CD14-positive monocyte (primary cell): ENCODE measurements around the gene PPP1R17. TPM values are rescaled to one million over a fixed set of nuclear protein-coding genes. Genes with fewer than 3 reads are reported as not detected.

Experiments used
- DNase-seq, 3 donors: peaks; one replicate each; pipeline ENCODE4 v3.0.0-alpha.2; 2011 to 2022
- H2AFZ ChIP-seq: 2 replicates; pipeline ENCODE4 v1.6.0; 2012; ENCODE audit warnings: mild to moderate bottlenecking, low read depth, low read length, inconsistent platforms; ENCODE audit not compliant: insufficient read depth, poor library complexity, severe bottlenecking
- H3K27ac ChIP-seq, 2 donors: 1 replicate in 1 of 2; 2 replicates in 1 of 2; pipeline ENCODE4 v1.5.1; 2012 to 2013; ENCODE audit warnings: low read length in 2 of 2, control low read depth in 1 of 2, inconsistent platforms in 1 of 2, low read depth in 1 of 2, mild to moderate bottlenecking in 1 of 2
- H3K27me3 ChIP-seq, 2 donors: one replicate each; pipeline versions ENCODE4 v1.6.0 to v1.6.1; 2011 to 2013; ENCODE audit warnings: low read length in 2 of 2; ENCODE audit not compliant: control insufficient read depth in 2 of 2, insufficient read depth in 2 of 2
- H3K36me3 ChIP-seq, 2 donors: replicated peaks in 1 of 2; 1 replicate in 1 of 2; 2 replicates in 1 of 2; pipeline versions ENCODE4 v1.5.1 to v1.6.1; 2012 to 2013; ENCODE audit warnings: low read length in 2 of 2, control low read depth in 1 of 2, inconsistent platforms in 1 of 2, mild to moderate bottlenecking in 1 of 2; ENCODE audit not compliant: insufficient read depth in 2 of 2, control insufficient read depth in 1 of 2
- H3K4me1 ChIP-seq, 2 donors: 1 replicate in 1 of 2; 2 replicates in 1 of 2; pipeline versions ENCODE4 v1.5.1 to v1.6.1; 2012 to 2013; ENCODE audit warnings: low read length in 2 of 2, control low read depth in 1 of 2, inconsistent platforms in 1 of 2, mild to moderate bottlenecking in 1 of 2, moderate library complexity in 1 of 2; ENCODE audit not compliant: insufficient read depth in 2 of 2, control insufficient read depth in 1 of 2
- H3K4me2 ChIP-seq: replicated peaks from 2 replicates; pipeline ENCODE3; 2012; ENCODE audit warnings: low read length, moderate library complexity, mild to moderate bottlenecking; ENCODE audit not compliant: poor library complexity, severe bottlenecking; ENCODE audit errors: extremely low read depth
- H3K4me3 ChIP-seq, 3 experiments: fragments of 200-600 bp in 1 of 3; sonication (generic) in 1 of 3; replicated peaks in 1 of 3; 1 replicate in 2 of 3; 2 replicates in 1 of 3; pipeline ENCODE4 v1.5.1; 2011 to 2013; ENCODE audit warnings: low read length in 3 of 3, mild to moderate bottlenecking in 3 of 3, control low read depth in 2 of 3, low read depth in 2 of 3, inconsistent platforms in 1 of 3, moderate library complexity in 1 of 3
- H3K79me2 ChIP-seq: 2 replicates; pipeline ENCODE4 v1.6.0; 2012; ENCODE audit warnings: mild to moderate bottlenecking, control low read depth, inconsistent platforms, low read length, moderate library complexity; ENCODE audit not compliant: insufficient read depth
- H3K9ac ChIP-seq: 2 replicates; pipeline ENCODE4 v1.6.0; 2017; ENCODE audit warnings: low read length, mild to moderate bottlenecking; ENCODE audit not compliant: insufficient read depth, poor library complexity, severe bottlenecking
- H3K9me3 ChIP-seq, 2 donors: replicated peaks in 1 of 2; 1 replicate in 1 of 2; 2 replicates in 1 of 2; pipeline versions ENCODE4 v1.5.1 to v1.6.1; 2012 to 2013; ENCODE audit warnings: low read length in 2 of 2, control low read depth in 1 of 2; ENCODE audit not compliant: control insufficient read depth in 1 of 2, insufficient read depth in 1 of 2
- H4K20me1 ChIP-seq: 2 replicates; pipeline ENCODE4 v1.6.0; 2012; ENCODE audit warnings: mild to moderate bottlenecking, low read length, control low read depth, moderate library complexity; ENCODE audit not compliant: insufficient read depth
- H3K27ac Mint-ChIP-seq, 7 donors: one replicate each; pipeline ENCODE4 v1.8.0; 2020; ENCODE audit warnings: mild to moderate bottlenecking in 7 of 7, mixed read lengths in 7 of 7, moderate library complexity in 6 of 7, inconsistent platforms in 2 of 7
- H3K27me3 Mint-ChIP-seq, 3 donors: one replicate each; pipeline ENCODE4 v1.8.0; 2021 to 2022; ENCODE audit warnings: low read depth in 3 of 3, mild to moderate bottlenecking in 3 of 3, mixed read lengths in 3 of 3, moderate library complexity in 3 of 3, inconsistent platforms in 1 of 3
- H3K36me3 Mint-ChIP-seq, 2 donors: one replicate each; pipeline ENCODE4 v1.8.0; 2020; ENCODE audit warnings: mixed read lengths in 2 of 2, inconsistent platforms in 1 of 2, mild to moderate bottlenecking in 1 of 2
- H3K4me1 Mint-ChIP-seq: one replicate; pipeline ENCODE4 v1.8.0; 2020; ENCODE audit warnings: mild to moderate bottlenecking, mixed read lengths
- H3K4me3 Mint-ChIP-seq, 2 donors: one replicate each; pipeline ENCODE4 v1.8.0; 2020; ENCODE audit warnings: mild to moderate bottlenecking in 2 of 2, mixed read lengths in 2 of 2, moderate library complexity in 1 of 2
- H3K9me3 Mint-ChIP-seq, 7 donors: one replicate each; pipeline ENCODE4 v1.8.0; 2020 to 2022; ENCODE audit warnings: mixed read lengths in 7 of 7, mild to moderate bottlenecking in 6 of 7, moderate library complexity in 6 of 7, inconsistent platforms in 2 of 7
- WGBS: methylation state at CpG from one replicate; pipeline ENCODE4 v1.1.5; 2013; ENCODE audit warnings: missing lambda C conversion rate; ENCODE audit not compliant: insufficient coverage; 5-methylcytosine and 5-hydroxymethylcytosine counted together
- intact Hi-C, 2 donors: fragments of 100-400 bp; cut with micrococcal nuclease; formaldehyde crosslinking; loops; one replicate each; pipeline versions ENCODE4 v1.15.0 to v1.15.1; 2023
- polyA minus RNA-seq: library from RNA; depleted of rRNA, polyadenylated mRNA; stranded (reverse); fragments of >200 nt; gene quantifications from 2 replicates; pipeline ENCODE4 v1.2.3, GENCODE V29; 2012
- polyA plus RNA-seq, 3 donors: library from polyadenylated mRNA; depleted of rRNA in 1 of 3; unstranded in 2 of 3; stranded (reverse) in 1 of 3; fragments of 300-500 nt in 2 of 3; fragments of >200 nt in 1 of 3; fragmentation: Illumina TruSeq in 2 of 3; gene quantifications; 1 replicate in 2 of 3; 2 replicates in 1 of 3; pipeline ENCODE4 v1.2.3, GENCODE V29; 2012 to 2021
- total RNA-seq, 12 experiments: library from RNA in 1 of 12; stranded (reverse) in 1 of 12; fragments of 120-200 nt in 1 of 12; gene quantifications; one replicate each; pipeline ENCODE4 v1.2.4 and lab custom pipeline; 2013 to 2026; ENCODE audit warnings: mixed read lengths in 6 of 12, inconsistent platforms in 1 of 12
- TF ChIP-seq, protein P1 (sequence below): fragments of 200-600 bp; IDR thresholded peaks from one replicate; pipeline ENCODE4 v1.8.0; 2022; ENCODE audit warnings: antibody characterized with exemption, mild to moderate bottlenecking

The PPP1R17 gene
- 1.3 TPM for total RNA-seq (2013)
- polyA plus RNA-seq, result 1 to 10 TPM in 1 of 3 donors, under 1 TPM in 2; 0.20 to 2.0 (median 0.85) TPM
- 0.16 and 0.55 TPM in 2 replicates for polyA minus RNA-seq
- total RNA-seq (lab: John Stamatoyannopoulos, UW), result 0.60 to 6.1 (median 2.2) reads per million in 11 experiments

DNA sequence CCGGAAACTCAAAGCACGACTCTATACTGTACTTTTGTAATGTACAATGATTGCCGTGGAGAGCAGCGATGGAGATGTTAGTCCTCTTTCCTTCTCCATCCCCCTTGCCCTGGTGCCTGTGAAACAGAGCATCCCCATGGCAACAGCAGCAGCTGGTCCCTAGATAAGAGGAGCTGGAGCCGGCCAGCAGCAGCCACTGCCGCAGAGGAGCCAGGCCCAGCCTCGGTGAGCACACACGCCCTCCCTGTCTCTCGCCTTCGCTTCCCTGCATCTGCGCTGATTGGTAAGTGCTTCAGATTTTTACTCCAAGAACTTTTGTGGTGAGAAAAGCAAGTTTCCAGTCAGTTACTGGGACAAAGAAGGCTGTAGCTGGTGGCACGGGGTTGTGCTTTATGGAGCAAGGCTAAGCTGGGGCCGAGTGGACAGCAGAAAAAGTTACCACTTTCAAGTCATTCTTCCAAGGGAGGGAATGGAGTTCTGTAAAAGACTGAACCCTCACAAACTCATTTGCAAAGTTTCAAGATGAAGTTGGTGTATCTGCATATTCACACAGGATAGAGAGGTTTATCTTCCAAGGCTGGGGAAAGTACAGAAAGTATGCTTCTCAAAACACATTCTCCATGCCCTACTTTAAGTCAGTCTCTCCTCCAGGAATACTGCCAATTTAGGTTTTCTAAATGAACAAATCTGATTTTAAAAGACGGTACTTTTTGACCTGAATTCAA, at the start of gene PPP1R17:
Gene PPP1R17, plus strand, starts transcription at position 192 of the 725 bp plus-strand sequence. CDS start 5,227 bp downstream, outside the sequence.
- intact Hi-C loops, result no loop called here
- Mint-ChIP-seq H3K27me3 (peaks cover 0 to 10% (median 3%) of the 10 kb centered on the region in 3 donors), H3K9me3 (no peaks in the 10 kb centered on the region), H3K36me3 (peaks cover 0 to 3% of the 10 kb centered on the region in 2 donors), H3K4me3 (peak within 1 kb of the TSS; percentile 20 to 65), H3K27ac (peak within 1 kb of the TSS; percentile 52 to 94 (median 89)), H3K4me1 (peaks cover 45% of the 10 kb centered on the region)
- Histone ChIP-seq H3K27me3 (no peaks in the 10 kb centered on the region), H3K36me3 (no peaks in the 10 kb centered on the region), H3K27ac (peak within 1 kb of the TSS in 1 of 2 donors; percentile 40), H2AFZ (no peak within 1 kb of the TSS), H3K9me3 (no peaks in the 10 kb centered on the region), H3K4me2 (peak within 1 kb of the TSS; percentile 37), H3K4me1 (peaks cover 30 to 33% of the 10 kb centered on the region in 2 donors), H3K79me2 (no peaks in the 10 kb centered on the region), H3K4me3 (peak within 1 kb of the TSS in 2 of 3 experiments; percentile 13 to 31), H3K9ac (no peak within 1 kb of the TSS), H4K20me1 (no peaks in the 10 kb centered on the region)
- TF ChIP-seq, protein P1, sequence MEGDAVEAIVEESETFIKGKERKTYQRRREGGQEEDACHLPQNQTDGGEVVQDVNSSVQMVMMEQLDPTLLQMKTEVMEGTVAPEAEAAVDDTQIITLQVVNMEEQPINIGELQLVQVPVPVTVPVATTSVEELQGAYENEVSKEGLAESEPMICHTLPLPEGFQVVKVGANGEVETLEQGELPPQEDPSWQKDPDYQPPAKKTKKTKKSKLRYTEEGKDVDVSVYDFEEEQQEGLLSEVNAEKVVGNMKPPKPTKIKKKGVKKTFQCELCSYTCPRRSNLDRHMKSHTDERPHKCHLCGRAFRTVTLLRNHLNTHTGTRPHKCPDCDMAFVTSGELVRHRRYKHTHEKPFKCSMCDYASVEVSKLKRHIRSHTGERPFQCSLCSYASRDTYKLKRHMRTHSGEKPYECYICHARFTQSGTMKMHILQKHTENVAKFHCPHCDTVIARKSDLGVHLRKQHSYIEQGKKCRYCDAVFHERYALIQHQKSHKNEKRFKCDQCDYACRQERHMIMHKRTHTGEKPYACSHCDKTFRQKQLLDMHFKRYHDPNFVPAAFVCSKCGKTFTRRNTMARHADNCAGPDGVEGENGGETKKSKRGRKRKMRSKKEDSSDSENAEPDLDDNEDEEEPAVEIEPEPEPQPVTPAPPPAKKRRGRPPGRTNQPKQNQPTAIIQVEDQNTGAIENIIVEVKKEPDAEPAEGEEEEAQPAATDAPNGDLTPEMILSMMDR, result no peak
- 76% methylated on average over 6 of the region's 14 CpGs for WGBS
- DNase-seq, result no peak

DNA sequence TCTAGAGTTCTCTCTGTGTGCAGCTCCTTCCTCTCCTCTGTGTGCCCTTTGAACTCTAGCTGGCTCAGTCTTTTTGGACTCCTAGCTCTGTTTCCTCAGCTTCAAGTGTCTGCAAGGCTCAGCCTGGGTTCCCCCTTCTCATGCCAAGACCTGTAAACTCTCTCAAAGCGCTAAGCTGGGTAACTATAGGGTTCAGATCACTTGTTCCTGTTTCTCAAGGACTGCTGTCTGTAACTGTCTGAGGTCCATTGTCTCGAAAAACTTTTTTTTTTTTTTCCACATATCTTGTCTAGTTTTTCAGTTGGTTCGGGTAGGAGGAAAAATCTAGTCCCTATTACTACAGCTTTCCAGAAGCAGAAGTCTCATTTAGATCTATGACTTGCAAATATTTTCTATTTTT, 46.6 kb upstream of the PPP1R17 start:
- Histone ChIP-seq H3K27ac (peak overlapping the region in 1 of 2 donors; percentile 60), H2AFZ (peak overlapping the region; percentile 39), H3K9me3 (no peaks in the 10 kb centered on the region), H3K79me2 (no peaks in the 10 kb centered on the region), H3K4me3 (peak overlapping the region in 1 of 3 experiments; percentile 9), H3K4me2 (peak overlapping the region; percentile 15), H4K20me1 (no peaks in the 10 kb centered on the region), H3K27me3 (no peaks in the 10 kb centered on the region), H3K36me3 (no peaks in the 10 kb centered on the region), H3K9ac (no peak overlapping the region), H3K4me1 (peaks cover 31 to 36% of the 10 kb centered on the region in 2 donors)
- intact Hi-C loops, result loop anchor here in 1 of 2 donors (10.0 kb wide), 1 partner anchor 94 kb away; no protein-coding TSS in a partner anchor
- TF ChIP-seq, protein P1, result no peak
- Mint-ChIP-seq H3K36me3 (no peaks in the 10 kb centered on the region), H3K4me3 (peak overlapping the region in 1 of 2 donors; percentile 33), H3K27ac (peak overlapping the region; percentile 44 to 96 (median 87)), H3K9me3 (peaks cover 0 to 4% (median 0%) of the 10 kb centered on the region in 7 donors), H3K27me3 (peaks cover 2 to 3% (median 2%) of the 10 kb centered on the region in 3 donors), H3K4me1 (peaks cover 28% of the 10 kb centered on the region)
- 0% methylated on average over 1 of the region's 3 CpGs for WGBS
- peak; percentile 49 to 81 (median 63) for DNase-seq
